Measurements from ENCODE around the gene C2orf81.

Gene C2orf81

DNA sequence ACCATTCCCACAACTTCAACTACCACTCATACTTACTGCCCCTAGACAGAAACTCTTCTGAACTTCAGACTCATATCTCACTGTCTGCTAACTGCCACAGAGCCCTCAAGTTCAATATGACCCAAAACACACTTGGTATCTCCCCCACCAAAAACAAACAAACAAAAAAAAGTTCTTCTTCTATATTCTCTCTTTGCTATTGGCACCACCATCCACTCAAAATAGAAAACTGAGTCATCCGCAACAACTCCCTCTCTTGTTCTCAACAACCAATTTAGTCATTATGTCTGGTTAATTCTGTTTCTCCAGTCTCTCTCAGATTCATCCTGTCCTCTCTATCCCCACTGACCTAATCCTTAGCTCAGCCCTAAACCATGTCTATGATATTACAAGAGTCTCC lies 34.1 kb downstream of the C2orf81 start:
- DNase-seq, result no peak

DNA sequence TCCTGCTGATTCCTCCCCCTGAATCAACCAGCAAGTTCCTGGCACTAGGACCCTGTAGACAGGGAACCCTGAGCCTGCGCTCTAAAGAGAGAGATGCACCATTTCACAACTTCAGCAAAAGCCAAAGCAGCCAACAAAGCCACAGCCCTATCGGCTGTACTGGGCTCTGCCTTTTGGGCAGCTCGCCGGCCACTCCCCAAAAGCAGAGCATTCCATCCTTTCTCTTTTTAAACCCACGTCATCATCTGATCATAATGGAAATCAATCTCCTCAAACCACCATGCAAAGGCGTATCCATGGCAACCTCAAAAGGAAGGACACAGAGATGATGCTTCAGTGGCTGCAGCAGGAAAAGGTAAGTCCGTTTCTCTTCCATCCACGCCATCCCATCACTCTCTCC lies 36.0 kb downstream of the C2orf81 start:
- DNase-seq, result no peak

DNA sequence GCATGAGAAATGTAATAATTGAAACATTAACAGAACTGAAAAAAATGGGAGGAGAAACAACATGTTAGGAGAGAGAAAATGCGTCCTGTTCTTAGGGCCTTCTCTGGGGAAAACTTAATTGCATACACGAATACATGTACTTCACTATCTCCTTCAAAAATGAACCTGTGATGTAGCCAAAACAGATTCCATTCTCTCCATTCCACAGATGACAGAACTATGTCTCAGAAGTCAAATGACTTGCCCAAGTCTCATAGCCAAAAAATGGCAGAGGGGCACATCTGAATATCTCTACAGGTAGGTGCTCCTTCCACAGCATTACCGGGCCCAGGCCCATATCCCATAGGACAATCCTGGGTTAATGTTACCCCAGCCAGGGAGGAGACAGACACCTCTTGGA lies 37.4 kb downstream of the C2orf81 start:
- DNase-seq, result no peak

DNA sequence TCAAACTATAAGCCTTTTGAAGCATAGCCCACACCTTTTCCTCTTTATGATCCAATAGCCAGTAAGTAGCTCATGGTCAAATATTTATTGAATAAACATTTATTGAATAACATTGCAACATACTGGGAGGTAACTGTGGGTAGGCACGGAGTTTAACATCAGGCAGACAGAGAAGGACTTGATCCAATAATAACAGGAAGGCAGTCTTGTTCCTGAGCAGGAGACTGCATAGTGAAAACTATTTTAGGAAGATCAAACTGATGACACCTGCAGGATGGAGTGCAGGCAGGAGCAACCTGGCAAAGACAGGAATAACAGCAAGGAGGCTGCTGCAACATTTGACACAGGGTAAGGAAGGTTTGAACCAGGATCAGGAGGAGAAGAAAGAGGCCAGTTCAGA lies 38.2 kb downstream of the C2orf81 start:
- DNase-seq, result no peak

DNA sequence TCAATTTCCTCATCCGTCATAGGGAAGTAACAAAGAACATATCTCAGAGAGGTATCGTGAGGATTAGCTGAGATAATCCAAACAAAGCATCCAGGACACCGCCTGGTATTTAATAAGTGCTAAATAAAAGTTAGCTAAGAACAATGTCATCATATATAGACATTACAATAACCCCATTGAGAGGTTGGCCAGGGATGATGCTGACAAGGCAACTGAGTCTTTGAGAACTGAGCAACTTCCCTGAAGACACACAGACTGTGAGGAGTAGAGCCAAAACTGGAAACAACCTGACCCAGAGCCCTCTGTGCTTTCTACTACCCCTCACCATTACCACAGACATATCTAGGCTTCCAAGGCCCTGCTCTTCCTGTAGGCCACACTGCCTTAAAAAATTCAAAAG lies 39.7 kb downstream of the C2orf81 start:
- DNase-seq, result no peak

DNA sequence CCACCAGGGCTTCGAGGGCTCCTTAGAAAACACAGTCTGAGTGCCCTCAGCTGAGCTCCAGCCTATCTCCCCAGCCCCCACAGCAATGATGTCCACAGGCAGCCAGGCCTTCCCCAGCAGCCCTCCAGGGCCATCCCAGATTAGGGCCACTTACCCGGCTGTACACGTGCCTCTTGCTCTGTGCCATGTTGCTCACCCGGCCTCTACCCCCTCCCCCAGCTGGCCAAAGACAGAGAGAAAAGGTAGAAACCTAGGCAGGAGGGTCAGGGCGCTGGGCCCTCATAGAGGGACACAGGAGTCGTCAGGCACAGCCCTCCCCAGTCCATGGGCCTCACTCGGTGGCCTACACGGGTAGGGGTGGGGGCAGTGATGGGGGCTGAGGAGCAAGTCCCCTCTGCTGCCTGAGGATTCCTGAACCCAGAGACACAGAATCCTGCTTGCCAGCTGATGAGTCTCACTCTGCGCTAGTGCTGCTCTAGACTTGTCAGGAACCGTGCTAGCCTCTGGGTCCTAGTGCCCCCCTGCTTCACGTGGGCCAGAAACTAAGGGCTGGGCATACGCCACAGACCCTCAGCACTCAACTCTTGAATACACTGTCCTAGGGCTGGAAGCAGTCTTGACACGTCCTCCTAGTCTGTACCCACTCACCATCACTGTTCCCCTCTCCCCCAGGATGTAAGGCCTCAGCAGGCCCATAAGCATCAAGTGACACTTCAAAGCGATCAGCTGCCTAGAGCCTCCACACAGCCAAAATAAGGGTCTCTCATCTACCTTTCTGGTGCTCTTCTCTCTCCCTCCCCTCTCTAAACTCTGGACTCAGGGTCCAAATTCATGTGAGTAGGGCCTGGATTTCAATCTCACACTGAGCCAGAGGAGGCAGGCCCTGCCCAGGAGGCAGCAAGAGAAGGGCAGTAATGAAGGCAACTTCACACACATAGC lies 41.3 kb downstream of the C2orf81 start, which contains the start of gene DCTN1:
TSS of gene DCTN1 (minus strand) at position 461 of the 939 bp plus-strand sequence. CDS start at position 187, 274 bp downstream.
- DNase-seq, result no peak

DNA sequence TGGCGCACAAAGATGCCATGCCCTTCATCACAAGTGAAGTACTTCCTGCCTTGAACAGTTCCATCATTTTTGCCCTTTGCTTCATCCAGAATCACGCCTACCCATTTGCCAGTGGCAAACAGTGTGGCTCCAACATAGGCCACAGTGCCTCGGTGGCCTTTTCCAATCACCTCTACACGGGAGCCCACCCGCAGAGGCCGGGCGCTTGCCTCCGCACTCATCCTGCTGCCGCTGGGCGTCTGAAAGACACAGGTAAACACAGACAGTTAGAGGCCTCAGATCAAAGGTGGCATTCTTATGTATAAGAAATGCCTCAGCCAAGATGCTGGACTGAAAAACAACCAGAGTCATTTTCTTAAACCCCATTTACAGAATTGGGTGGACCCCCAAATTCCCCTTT lies 43.4 kb downstream of the C2orf81 start:
- no peak for DNase-seq

DNA sequence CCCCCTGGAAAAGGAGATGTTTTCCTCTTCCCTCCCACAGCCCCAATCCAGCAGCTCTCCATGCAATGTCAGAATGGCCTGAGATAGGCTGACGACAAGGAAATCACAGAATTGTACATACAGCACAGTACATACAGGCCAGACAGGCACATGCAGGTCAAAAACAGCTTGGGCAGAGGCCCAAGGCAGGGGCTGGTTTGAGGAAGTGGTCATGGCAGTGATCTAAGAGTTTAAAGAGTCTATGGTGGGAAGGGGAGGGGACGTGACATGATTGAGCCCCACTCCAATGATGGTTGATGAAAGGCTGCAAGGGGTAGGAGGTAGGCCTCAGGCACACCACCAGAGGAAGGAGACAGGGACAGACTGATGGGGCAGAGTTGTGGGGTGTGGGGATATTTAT lies 45.6 kb downstream of the C2orf81 start:
- DNase-seq, result no peak

DNA sequence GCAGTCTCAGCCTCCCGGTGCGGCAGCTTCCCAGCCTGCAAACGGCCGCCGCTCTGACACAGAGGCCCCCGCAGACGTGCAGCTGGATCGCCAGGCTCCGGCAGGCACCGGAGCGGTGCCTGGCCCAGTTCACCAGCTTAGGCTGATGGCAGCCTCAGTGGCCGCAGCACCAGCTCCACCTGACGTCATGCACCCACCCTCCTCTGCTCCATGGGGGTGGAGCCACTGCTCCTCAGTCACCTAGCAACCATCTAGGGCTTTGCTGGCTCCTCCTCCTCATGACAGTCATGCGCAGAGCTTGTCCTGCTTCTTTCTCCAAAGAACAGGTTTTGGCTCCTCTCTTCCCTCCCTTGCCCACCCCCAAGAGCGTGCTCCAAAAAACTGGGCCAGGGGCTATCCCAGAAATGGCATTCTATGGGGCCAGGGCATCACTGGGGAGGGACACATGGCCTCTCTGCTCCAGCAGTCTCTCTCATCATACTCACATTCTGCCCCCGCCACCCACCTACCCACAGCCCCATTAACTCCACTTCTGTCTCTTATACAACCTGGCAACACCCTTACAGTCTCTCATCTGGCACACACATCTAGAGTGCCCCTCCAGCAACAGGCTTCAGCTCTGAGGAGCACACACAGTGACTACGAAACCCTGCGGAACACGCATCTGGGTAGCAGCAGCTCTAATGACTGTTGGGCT lies 46.8 kb downstream of the C2orf81 start:
- no peak for DNase-seq

DNA sequence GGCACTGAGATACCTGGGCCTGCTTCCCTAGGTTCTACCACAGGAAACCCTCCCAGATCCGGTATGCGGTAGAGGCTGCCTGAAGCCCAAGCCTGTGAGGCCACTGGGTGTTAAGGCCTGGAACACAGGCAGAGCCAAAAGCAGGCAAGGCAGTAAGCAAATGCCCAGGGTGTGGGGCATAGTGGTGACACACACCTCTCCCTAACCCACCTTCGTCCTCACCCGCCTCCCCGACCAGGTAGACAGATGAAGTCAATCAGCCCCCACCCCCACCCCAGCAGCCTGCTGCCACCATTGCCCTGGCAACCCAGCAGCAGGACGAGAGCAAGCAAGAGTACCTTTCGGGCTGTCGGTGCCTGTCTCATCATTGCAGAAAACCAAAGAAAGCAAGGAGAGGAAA lies 47.4 kb downstream of the C2orf81 start:
- DNase-seq, result no peak

DNA sequence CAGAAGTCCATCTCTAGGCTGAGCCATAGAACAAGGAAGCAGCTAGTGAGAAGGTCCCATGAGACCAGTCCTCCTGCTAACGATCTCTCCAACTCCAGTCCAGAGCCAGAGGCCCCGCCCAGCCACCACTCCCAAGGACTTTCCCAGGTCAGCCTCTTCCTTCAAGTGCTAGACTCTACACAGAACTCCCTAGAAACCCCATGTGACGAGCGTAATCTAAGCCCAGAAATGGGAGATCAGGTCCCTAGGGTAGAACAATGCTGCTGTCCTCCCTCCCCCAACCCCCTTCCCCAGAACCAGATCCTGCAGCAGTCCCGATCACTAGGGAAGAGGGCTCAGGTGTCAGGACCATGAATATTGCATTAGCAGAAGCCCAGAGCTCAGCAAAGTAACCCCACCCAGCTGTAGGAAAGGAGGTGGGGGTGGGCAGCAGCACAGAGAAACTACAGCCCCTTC lies 48.2 kb downstream of the C2orf81 start:
- DNase-seq, result no peak

DNA sequence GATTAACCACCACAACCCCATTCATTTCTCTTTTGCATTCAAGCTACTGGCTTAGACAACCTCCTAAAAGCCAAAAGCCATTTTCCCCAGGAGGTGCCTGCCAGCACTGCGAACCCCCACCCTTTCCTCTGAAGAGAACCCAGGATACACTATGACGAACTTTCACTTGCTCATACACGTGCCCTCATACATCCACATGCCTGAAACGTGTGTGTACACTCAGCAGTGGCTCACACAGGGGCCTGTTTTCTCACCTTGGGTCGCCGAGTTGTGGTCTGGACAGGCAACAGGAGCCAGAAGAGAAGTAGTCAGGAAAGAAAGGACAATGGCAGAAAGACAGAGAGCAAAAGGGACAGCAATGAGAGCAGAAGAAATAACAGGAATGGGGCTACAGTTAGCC lies 48.7 kb downstream of the C2orf81 start:
- no peak for DNase-seq

DNA sequence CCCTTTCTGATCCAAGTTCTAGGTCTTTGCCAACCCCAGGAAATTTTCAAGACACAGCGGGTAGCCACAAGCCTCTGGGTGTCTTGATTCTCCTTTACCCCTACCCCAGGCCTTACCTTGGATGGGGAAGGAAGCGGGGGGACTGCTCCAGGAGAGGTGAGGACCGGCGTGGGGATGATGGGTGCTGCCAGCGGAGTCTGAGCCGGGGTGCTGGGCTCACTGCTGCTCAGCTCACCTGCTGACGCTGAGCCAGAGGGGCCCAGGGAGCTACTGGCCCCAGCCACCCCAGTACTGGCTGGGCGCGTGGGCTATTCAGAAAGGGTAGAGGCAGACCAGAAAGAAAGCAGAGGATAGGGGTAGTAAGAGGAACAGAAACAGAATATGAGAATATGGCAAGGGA lies 50.0 kb downstream of the C2orf81 start:
- no peak for DNase-seq

DNA sequence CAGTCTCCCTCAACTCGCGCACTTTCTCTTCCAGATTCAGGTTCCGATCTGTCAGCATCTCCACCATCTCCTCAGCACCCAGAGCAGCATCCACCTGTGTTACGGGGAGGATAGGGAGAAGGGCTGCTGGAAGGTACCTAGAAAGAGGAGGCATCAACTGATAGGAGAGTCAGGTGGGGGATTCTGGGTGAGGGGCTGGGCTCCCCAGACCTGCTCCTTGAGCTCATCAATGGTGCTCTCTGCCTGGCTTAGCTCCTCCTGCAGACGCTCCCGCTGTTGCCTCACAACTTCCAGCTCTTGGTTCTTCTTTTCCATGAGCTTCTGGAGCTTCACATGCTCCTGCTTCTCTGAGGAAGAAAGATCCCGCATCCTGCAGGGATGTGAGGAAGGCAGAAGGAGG lies 51.4 kb downstream of the C2orf81 start:
- DNase-seq, result no peak

DNA sequence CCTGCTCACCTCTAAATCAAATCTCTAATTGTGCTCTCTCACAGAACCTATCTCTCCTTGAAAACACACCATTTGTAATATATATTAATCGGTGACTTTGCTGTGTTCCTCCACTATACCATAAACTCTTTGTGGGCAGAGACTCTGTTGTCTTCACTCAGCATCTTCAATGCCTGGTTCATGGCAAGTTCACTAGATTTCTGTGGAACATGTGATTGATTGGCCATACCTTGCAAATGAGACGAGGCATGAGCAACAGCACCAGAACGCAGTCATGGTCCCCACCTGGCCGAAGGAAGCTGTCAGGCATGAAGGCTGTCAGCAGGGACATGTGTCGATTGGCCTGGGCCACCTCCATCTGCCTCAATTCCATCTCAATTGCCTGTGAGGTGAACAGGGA lies 52.9 kb downstream of the C2orf81 start:
- no peak for DNase-seq

DNA sequence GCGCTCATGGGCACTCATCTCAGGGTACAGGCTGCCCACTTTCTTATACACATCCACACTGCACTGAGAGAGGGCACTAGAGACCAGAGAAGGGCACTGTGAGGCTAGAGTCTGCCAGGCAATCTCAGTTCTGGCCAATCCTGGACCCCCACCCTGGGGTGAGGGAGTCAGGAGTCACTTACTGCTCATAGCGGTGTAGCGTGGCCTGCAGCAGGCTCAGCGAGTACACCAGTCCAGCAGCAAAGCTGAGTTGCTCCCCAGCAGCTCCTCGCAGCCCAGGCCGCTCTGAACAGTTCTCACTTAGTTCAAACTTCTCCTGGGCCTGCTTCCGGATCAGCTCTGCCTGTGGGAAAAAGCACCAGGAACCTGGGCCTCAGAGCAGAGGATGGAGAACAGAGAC lies 53.6 kb downstream of the C2orf81 start:
- no peak for DNase-seq

DNA sequence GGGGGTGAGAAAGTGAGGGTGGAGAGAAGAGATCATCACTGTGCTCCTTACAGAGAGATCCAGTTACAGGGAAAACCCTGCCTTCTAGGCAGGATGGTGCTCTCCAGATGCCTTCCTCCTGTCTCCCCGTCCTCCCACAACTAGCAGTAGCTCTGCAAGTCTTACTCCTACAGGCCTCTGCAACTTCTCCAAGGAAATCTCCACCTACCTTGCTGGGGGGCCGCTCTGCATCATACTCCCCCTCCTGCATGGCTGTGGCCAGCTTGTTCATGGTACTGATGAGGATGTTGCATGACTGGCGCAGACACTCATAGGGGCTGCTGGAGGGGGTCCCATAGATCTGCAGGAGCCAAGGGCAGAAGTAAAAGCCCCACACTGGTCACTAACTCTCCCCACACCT lies 55.4 kb downstream of the C2orf81 start:
- DNase-seq, result no peak

DNA sequence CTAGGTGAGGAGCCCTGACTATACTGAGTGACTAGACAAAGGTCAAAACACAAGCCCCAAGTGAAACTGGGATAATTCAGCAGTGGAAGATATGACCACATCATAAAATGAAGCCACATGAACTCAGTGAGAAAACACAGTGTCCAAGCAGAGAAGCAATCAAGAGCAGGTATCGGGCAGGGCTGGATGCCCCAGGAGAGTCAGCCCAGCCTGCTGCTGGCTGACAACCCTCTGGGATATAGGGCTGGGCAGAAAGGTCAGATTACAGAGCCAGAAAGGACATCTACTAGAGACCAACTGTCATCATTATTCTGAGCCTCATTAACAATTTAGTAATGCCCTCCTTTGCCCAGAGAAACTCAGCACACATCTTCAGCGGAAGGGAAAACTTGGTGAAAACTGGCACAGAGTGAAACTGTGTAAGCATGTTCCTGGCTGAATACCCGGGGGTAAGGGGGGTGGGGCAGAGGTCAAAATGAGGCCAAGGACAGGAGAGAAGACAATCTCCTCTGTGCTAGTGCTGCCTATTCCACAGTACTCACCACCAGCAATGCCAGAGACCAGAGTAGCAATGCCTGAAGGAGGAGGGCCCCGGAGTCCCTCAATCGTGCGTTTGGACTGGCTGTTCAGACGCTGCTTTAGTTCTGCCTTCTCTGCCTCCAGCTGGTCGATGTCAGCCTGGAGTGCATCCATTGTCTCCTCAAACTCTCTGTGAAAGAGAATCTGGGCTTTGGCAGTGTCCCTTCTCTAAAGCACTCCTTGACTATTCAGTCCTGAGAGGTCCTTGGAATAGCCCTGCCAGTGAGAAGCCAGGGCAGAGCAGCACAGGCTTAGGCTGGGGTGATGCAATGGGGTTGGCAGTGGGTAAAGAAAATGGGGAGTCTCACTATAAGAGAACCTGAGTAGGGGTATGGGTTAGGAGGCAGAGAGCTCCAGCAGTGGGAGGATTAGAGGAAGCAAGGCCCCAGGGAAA lies 56.6 kb downstream of the C2orf81 start:
- DNase-seq, result no peak

All from bone marrow (tissue), 2 donors.